Psoas muscle (tissue), 8 donors: ENCODE data around the gene ZNF101. TPM values are rescaled to one million over a fixed set of nuclear protein-coding genes. Genes with fewer than 3 reads are reported as not detected.
"Not testable (repeated sequence)": the region's sequence is repeated elsewhere in the genome, so short reads cannot be mapped to it uniquely, and the experiment has no call there.

Source experiments
- ATAC-seq, 4 donors: fragments of 200-7000 bp; cut with Tn5 transposase; one replicate each; pipeline ENCODE4 v1.9.1; 2020; ENCODE audit warnings: moderate library complexity in 3 of 4, mild to moderate bottlenecking in 2 of 4
- DNase-seq, 2 donors: peaks; one replicate each; pipeline ENCODE4 v3.0.0-alpha.2; 2020
- H3K27ac ChIP-seq: fragments of 200-600 bp; one replicate; pipeline ENCODE4 v1.8.0; 2022
- H3K27me3 ChIP-seq, 3 donors: fragments of 200-600 bp in 1 of 3; one replicate each; pipeline versions ENCODE4 v1.6.1 to v1.8.0; 2013 to 2022; ENCODE audit warnings: low read length in 2 of 3, mild to moderate bottlenecking in 2 of 3, moderate library complexity in 1 of 3; ENCODE audit not compliant: insufficient read depth in 3 of 3
- H3K36me3 ChIP-seq, 2 donors: fragments of 200-600 bp in 1 of 2; one replicate each; pipeline versions ENCODE4 v1.6.1 to v1.8.0; 2013 to 2022; ENCODE audit warnings: low read depth in 1 of 2, mild to moderate bottlenecking in 1 of 2, moderate library complexity in 1 of 2; ENCODE audit not compliant: insufficient read depth in 1 of 2
- H3K4me1 ChIP-seq: fragments of 200-600 bp; one replicate; pipeline ENCODE4 v1.8.0; 2022
- H3K4me3 ChIP-seq: fragments of 200-600 bp; one replicate; pipeline ENCODE4 v1.8.0; 2022; ENCODE audit warnings: mild to moderate bottlenecking
- H3K9me3 ChIP-seq: fragments of 200-600 bp; one replicate; pipeline ENCODE4 v1.8.0; 2022
- WGBS, 3 donors: extraction: QIAGEN DNeasy Blood & Tissue Kit; methylation state at CpG; one replicate each; pipeline versions ENCODE4 v1.1.6 to v1.1.7; 2013; 5-methylcytosine and 5-hydroxymethylcytosine counted together
- intact Hi-C, 2 donors: fragments of 100-400 bp; cut with DNase I; formaldehyde crosslinking; loops; one replicate each; pipeline versions ENCODE4 v1.11.0 to v1.14.2; 2022
- polyA plus RNA-seq, 3 donors: library from polyadenylated mRNA; stranded (reverse); fragments of 200-250 nt; gene quantifications; one replicate each; pipeline ENCODE4 v1.2.3, GENCODE V29; 2013
- total RNA-seq, 4 donors: library from RNA; stranded (reverse); fragmentation: NEBNext Ultra II Directional in 2 of 4; extraction: Animal tissue kit (Norgen Biotek cat#: 25700) in 2 of 4; gene quantifications; one replicate each; pipeline versions ENCODE4 v1.2.1 to v1.2.4, GENCODE V29; 2021 to 2023
- TF ChIP-seq, protein P1 (sequence below): fragments of 200-600 bp; IDR thresholded peaks from one replicate; pipeline ENCODE4 v1.8.0; 2022; ENCODE audit warnings: antibody characterized with exemption
- donor health status: healthy with polysubstance abuse.
- donor health status: DM: no; HTN: no; CAD: no; lungs with moderate emphysema.
- donor health status: Bipolar disorder and iron deficiency.
- donor health status: healthy.
- donor health status: DM: yes; HTN: yes; CAD: no.
- donor health status: DM: no; HTN: no; CAD: no.
- donor health status: DM: no; HTN: no; CAD: no.
- donor health status: DM: yes; HTN: yes; CAD: no.

Gene ZNF101
- total and polyA plus RNA-seq, 7 donors = 1.5 to 3.8 (median 2.1) TPM

GRCh38 chr19:19691683-19692082, 23.0 kb downstream of the ZNF101 start:
- 84 to 91% (median 85%) methylated on average over 10 of the region's 10 CpGs for WGBS, 3 donors

GRCh38 chr19:19696386-19696785, 27.7 kb downstream of the ZNF101 start:
- 64 to 82% (median 75%) methylated on average over 2 of the region's 2 CpGs for WGBS, 3 donors
- peaks cover 19% of the 10 kb centered on the region for H3K9me3 ChIP-seq
- H3K4me1 ChIP-seq = no peaks in the 10 kb centered on the region
- TF ChIP-seq, protein P1, sequence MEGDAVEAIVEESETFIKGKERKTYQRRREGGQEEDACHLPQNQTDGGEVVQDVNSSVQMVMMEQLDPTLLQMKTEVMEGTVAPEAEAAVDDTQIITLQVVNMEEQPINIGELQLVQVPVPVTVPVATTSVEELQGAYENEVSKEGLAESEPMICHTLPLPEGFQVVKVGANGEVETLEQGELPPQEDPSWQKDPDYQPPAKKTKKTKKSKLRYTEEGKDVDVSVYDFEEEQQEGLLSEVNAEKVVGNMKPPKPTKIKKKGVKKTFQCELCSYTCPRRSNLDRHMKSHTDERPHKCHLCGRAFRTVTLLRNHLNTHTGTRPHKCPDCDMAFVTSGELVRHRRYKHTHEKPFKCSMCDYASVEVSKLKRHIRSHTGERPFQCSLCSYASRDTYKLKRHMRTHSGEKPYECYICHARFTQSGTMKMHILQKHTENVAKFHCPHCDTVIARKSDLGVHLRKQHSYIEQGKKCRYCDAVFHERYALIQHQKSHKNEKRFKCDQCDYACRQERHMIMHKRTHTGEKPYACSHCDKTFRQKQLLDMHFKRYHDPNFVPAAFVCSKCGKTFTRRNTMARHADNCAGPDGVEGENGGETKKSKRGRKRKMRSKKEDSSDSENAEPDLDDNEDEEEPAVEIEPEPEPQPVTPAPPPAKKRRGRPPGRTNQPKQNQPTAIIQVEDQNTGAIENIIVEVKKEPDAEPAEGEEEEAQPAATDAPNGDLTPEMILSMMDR = no peak
- intact Hi-C loops = no loop called here
- no peak overlapping the region for H3K27ac ChIP-seq
- H3K27me3 ChIP-seq = no peaks in the 10 kb centered on the region
- H3K36me3 ChIP-seq = no peaks in the 10 kb centered on the region
- ATAC-seq (no peak), DNase-seq (no peak)
- H3K4me3 ChIP-seq = no peak overlapping the region

More at GRCh38 chr19:19691683-19692082, 23.0 kb downstream of the ZNF101 start:
- no peaks in the 10 kb centered on the region for H3K4me1 ChIP-seq
- DNase-seq (no peak), ATAC-seq (no peak)
- intact Hi-C loops = no loop called here
- TF ChIP-seq, protein P1 = no peak
- peaks cover 3% of the 10 kb centered on the region for H3K9me3 ChIP-seq
- no peaks in the 10 kb centered on the region for H3K36me3 ChIP-seq
- H3K27me3 ChIP-seq = no peaks in the 10 kb centered on the region
- H3K4me3 ChIP-seq = no peak overlapping the region
- H3K27ac ChIP-seq = no peak overlapping the region

DNA sequence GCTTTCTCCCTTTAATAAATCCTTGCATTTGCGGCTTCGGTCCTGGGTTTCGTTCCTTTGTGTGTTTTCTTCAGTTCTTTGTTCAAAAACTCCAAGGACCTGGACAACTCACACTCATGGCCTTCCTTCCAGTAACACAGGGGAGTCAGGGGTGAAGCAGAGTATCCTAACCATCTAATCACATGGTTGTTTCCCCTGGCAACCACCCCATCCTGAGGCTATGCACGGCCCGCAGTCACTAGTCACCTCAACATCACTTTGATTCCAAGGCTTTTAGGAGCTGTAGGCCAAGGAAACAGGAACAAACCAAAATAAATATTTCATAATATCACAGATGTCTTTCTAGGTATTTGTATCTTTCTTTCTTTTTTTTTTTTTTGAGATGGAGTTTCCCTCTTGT, 28.9 kb downstream of the ZNF101 start:
- Histone ChIP-seq H3K27ac (no peak overlapping the region), H3K36me3 (no peaks in the 10 kb centered on the region), H3K4me3 (no peak overlapping the region), H3K4me1 (no peaks in the 10 kb centered on the region), H3K9me3 (peaks cover 25% of the 10 kb centered on the region), H3K27me3 (no peaks in the 10 kb centered on the region)
- ATAC-seq (no peak), DNase-seq (no peak)
- 84 to 90% (median 89%) methylated on average over 5 of the region's 5 CpGs for WGBS, 3 donors
- intact Hi-C loops = no loop called here
- TF ChIP-seq, protein P1 = no peak

DNA sequence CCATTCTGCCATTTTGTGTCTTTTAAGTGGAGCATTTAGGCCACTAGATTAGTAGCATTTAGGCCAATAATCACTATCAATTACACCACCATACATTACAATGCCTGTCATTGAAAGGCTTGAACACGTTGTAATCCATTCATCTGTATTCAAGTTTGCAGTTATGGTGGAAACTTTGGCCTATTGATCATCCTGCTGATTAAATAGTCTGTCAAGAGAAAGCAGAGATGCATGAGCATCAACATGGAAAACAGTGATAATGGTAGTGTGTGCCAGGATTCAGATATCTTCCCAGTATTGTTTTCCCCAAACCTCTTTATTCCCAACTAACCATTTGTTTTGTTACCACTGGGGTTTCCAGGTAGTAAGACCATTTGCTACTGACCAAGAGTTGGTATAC, 31.9 kb downstream of the ZNF101 start:
- intact Hi-C loops, ATAC-seq, H3K4me3 ChIP-seq, DNase-seq, H3K4me1 ChIP-seq, H3K36me3 ChIP-seq, H3K27me3 ChIP-seq, H3K27ac ChIP-seq: not testable (repeated sequence)
- peaks cover 41% of the 10 kb centered on the region for H3K9me3 ChIP-seq
- 86 to 94% (median 89%) methylated on average over 1 of the region's 1 CpG for WGBS, 3 donors

DNA sequence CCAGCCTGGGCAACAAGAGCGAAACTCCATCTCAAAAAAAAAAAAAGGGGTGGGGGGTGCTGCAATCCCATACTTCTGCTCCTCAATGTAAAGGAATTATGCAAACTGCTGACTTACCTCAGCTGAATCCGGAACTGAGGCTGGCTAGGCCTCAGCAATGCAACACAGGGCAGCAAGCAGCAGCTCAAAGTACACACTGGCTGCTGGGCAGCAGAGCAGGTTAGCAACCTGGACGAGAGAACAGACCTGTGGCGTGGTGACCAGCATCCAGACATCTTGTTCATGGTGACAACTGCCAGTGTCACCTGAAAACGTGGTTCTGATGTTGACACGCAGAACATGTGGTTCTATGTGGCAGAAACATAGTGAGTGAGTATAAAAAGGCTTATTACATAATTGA, 36.2 kb downstream of the ZNF101 start:
- no peak overlapping the region for H3K27ac ChIP-seq
- WGBS, 3 donors = 84 to 89% (median 87%) methylated on average over 5 to 6 of the region's 6 CpGs
- TF ChIP-seq, protein P1 = no peak
- peaks cover 0 to 4% of the 10 kb centered on the region in 2 donors for H3K36me3 ChIP-seq
- no peak overlapping the region for H3K4me3 ChIP-seq
- peaks cover 68% of the 10 kb centered on the region for H3K9me3 ChIP-seq
- no peaks in the 10 kb centered on the region for H3K27me3 ChIP-seq
- intact Hi-C loops = no loop called here
- no peak for DNase-seq
- ATAC-seq = no peak
- no peaks in the 10 kb centered on the region for H3K4me1 ChIP-seq
